Stimulated activated CD8-positive, alpha-beta memory T cell treated with anti-CD3 and anti-CD28 coated beads, Interleukin-4, amount 100 ng/mL, for 4 hours (primary cell): ENCODE results near the gene SLC8A2.
"Not testable (repeated sequence)": the region's sequence is repeated elsewhere in the genome, so short reads cannot be mapped to it uniquely, and the experiment has no call there.

Source experiments
- DNase-seq, 2 donors: peaks; one replicate each; pipeline ENCODE4 v3.0.0-alpha.2; 2020; ENCODE audit warnings: low read depth in 2 of 2, low spot score in 1 of 2

SLC8A2 gene

GRCh38 chr19:47487551-47488515, 16.1 kb upstream of the SLC8A2 start:
- no peak for DNase-seq

GRCh38 chr19:47486900-47487299, 15.2 kb upstream of the SLC8A2 start:
- no peak for DNase-seq

GRCh38 chr19:47486220-47486619, 14.5 kb upstream of the SLC8A2 start:
- DNase-seq, result not testable (repeated sequence)

- no peak for DNase-seq
Measured at GRCh38 chr19:47485210-47485609, 13.5 kb upstream of the SLC8A2 start.

GRCh38 chr19:47483800-47484690, 12.4 kb upstream of the SLC8A2 start, which contains the start of gene KPTN:
Gene KPTN (minus strand): TSS chr19:47484219. CDS start chr19:47484160, 59 bp downstream.
- peak; percentile 72 to 78 for DNase-seq

GRCh38 chr19:47483200-47483599, 11.5 kb upstream of the SLC8A2 start:
- DNase-seq, result no peak

GRCh38 chr19:47481460-47482052, 9.9 kb upstream of the SLC8A2 start:
- DNase-seq, result no peak

- DNase-seq, result no peak
Measured at GRCh38 chr19:47480658-47481057, 9.0 kb upstream of the SLC8A2 start.

GRCh38 chr19:47479701-47480503, 8.2 kb upstream of the SLC8A2 start:
- no peak for DNase-seq

- no peak for DNase-seq
Measured at GRCh38 chr19:47476438-47476972, 4.8 kb upstream of the SLC8A2 start.

GRCh38 chr19:47475465-47475864, 3.8 kb upstream of the SLC8A2 start:
- no peak for DNase-seq

GRCh38 chr19:47473336-47473735, 1.6 kb upstream of the SLC8A2 start:
- DNase-seq, result no peak

GRCh38 chr19:47471381-47471732, 336 bp downstream of the SLC8A2 start:
- DNase-seq, result no peak

GRCh38 chr19:47470447-47471195, 1.1 kb downstream of the SLC8A2 start:
- DNase-seq, result no peak

GRCh38 chr19:47469719-47470118, 2.0 kb downstream of the SLC8A2 start:
- DNase-seq, result no peak

GRCh38 chr19:47469363-47469700, 2.4 kb downstream of the SLC8A2 start:
- DNase-seq, result no peak

GRCh38 chr19:47467914-47468313, 3.8 kb downstream of the SLC8A2 start:
- no peak for DNase-seq

- no peak for DNase-seq
Measured at GRCh38 chr19:47465957-47466356, 5.7 kb downstream of the SLC8A2 start.

GRCh38 chr19:47464675-47465419, 6.8 kb downstream of the SLC8A2 start:
- no peak for DNase-seq
